Measurements from ENCODE around the gene EIF2B5.
"Not testable (repeated sequence)": the region's sequence is repeated elsewhere in the genome, so short reads cannot be mapped to it uniquely, and the experiment has no call there.

Gene EIF2B5

DNA sequence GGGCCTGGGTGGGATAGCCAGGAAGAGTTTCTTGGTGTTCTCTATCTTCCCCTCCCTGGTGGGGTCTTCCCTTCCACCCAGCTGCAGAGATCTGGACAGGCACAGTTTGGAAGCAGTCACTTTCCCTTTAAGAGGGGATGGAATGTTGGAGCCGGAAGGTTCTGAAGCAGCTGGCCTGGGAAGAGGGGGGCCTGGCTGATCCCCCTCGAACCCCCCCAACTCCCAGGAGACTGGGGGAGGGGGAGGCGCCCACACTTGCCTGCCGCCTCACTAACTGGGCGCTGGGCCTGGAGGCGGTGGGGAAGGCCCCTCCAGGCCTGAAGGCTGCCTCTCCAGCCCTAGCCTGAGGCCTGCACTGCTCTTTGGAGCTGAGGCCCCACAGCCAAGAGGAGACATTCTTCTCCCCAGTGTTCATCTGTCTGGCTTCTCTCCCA lies 21.4 kb downstream of the EIF2B5 start:
- Histone ChIP-seq H3K4me3 (peak overlapping the region; percentile 82), H3K27ac (peak overlapping the region; percentile 89 to 91)
- no peak for DNase-seq (ENCODE audit: low spot score)
- TF ChIP-seq, protein P1, sequence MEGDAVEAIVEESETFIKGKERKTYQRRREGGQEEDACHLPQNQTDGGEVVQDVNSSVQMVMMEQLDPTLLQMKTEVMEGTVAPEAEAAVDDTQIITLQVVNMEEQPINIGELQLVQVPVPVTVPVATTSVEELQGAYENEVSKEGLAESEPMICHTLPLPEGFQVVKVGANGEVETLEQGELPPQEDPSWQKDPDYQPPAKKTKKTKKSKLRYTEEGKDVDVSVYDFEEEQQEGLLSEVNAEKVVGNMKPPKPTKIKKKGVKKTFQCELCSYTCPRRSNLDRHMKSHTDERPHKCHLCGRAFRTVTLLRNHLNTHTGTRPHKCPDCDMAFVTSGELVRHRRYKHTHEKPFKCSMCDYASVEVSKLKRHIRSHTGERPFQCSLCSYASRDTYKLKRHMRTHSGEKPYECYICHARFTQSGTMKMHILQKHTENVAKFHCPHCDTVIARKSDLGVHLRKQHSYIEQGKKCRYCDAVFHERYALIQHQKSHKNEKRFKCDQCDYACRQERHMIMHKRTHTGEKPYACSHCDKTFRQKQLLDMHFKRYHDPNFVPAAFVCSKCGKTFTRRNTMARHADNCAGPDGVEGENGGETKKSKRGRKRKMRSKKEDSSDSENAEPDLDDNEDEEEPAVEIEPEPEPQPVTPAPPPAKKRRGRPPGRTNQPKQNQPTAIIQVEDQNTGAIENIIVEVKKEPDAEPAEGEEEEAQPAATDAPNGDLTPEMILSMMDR (IDR thresholded peaks at IDR 0.05): no peak

DNA sequence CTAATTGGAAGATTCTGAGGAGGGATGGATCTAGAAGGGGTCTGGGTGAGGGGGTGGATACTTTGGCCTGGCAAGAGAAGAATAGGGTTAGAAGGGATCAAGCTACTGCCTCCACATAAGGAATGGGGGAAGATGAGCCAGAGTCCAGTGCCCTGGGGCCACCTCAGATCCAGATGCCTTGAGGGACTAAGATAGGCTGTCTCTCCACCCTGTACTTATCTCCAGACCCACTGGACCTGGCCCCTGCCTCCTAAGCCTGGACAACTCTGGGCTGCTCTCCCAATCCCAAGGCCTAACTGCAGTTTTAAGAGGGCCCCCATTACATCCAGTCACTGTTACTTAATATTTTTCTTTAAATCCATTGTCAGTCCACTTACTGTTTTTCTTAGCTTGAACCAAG lies 22.0 kb downstream of the EIF2B5 start:
- H3K4me3 ChIP-seq: peak overlapping the region; percentile 82
- TF ChIP-seq, protein P1 (IDR thresholded peaks at IDR 0.05): no peak
- DNase-seq (ENCODE audit: low spot score): no peak
- H3K27ac ChIP-seq: peak overlapping the region; percentile 89 to 91

DNA sequence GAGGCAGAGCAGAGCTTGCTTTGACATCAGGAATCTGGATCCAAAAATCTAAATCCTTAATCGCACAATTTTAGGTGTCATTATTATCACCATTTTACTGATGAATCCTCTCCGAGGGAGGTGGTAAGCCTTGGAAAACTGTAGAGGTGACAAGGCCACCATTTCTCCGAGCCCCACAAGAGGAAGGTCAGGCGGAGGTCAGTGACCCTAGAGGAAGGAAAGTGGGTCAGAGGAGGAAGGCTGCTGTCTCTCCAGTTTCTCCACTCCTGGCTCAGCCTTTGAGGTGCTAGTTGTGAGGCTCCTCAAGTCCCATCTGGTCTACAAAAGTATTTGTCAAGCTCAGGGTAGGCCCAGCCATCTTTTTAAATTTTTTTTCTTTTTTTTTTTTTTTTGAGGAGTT lies 23.2 kb downstream of the EIF2B5 start:
- DNase-seq (ENCODE audit: low spot score): no peak
- H3K4me3 ChIP-seq: no peak overlapping the region
- TF ChIP-seq, protein P1 (IDR thresholded peaks at IDR 0.05): no peak
- H3K27ac ChIP-seq: no peak overlapping the region

DNA sequence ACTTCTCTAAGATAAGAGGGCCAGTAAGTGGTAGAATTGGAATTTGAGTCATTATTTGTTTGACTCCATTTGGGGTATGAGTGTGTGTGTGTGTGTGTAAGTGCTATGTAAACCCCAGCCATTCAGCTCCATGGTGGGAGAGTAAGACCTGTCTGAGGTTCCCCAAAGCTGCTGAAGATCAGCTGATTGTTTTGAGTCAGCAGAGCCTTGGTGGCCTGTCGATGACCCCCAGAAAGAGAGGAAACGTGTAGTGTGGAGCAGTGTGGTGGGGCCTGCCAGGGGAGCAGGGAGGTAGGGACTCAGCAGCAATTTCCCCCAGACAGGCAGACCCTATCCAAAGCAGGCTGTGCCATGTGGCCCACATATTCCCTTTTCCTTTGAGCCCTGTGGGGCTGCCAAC lies 25.3 kb downstream of the EIF2B5 start:
- DNase-seq (ENCODE audit: low spot score): no peak
- Histone ChIP-seq H3K27ac (peak overlapping the region; percentile 56 to 88), H3K4me3 (peak overlapping the region; percentile 54)
- TF ChIP-seq, protein P1 (IDR thresholded peaks at IDR 0.05): no peak

DNA sequence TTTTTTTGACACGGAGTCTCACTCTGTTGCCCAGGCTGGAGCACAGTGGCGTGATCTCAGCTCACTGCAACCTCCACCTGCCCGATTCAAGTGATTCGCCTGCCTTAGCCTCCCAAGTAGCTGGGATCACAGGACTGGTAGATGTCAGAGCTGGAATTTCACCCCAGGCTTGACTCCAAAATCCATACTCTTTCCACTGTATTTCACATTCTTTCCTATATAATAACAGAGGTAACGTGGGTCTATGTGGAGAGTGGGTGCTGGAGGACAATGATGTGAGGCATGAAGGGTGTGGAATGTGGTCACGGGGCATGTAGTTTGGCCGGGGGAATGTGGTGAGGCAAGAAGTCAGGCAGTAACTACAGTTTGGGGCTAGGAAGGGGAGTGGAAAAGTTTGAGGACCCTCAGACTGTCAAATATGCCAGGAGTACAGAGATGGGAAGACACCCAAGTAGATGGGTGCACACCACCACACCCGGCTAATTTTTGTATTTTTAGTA lies 27.5 kb downstream of the EIF2B5 start:
- DNase-seq (ENCODE audit: low spot score); H3K4me3 ChIP-seq: not testable (repeated sequence)
- H3K27ac ChIP-seq: peak overlapping the region in 1 of 2 donors; percentile 13

DNA sequence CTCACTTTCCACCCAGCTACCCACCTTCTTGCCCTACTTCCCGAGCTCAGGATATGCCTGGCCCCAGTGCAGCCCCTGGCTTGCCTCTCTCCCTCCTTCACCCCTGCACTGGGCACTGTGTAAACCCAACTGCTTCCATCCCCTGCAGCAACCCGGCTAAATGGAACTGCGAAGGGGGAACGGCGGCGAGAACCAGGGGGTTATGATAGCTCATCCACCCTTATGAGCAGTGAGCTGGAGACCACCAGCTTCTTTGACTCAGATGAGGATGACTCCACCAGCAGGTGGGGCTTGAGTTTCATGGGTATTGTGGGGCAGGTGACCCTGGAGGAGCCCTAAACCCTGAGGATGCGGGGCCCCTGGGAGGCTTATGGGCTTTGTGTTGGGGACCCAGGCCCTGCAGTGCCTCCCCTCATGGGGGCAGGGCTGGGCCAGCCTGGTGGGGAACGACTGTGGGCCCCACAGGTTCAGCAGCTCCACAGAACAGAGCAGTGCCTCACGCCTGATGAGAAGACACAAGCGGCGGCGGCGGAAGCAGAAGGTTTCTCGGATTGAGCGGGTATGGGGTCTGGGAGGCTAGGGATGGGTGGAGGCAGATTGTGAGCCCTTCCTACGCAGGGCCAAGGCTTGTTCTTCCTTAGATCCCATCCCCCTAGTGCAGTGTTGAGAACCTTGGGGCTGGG lies 29.6 kb downstream of the EIF2B5 start:
- peak; percentile 52 for DNase-seq (ENCODE audit: low spot score)
- Histone ChIP-seq H3K4me3 (no peak overlapping the region), H3K27ac (no peak overlapping the region)
- TF ChIP-seq, protein P1 (IDR thresholded peaks at IDR 0.05): no peak

DNA sequence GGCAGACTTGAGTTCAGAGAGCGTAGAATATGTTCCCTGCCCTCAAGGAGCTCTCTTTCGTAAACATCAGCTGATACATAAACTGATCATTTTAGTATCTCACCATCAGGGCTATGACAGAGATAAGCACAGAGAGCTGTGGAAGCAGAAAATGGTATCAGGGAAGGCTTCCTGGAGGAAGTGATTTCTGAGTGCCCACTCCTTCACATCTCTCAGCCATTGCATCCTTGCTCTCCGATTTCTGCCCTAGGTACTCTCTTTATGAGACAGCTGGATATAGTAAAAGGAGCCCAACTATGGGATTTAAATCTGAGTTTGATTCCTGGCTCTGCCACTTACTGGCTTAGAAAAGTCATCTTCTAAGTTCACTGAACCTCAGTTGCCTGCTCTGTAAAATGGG lies 30.4 kb downstream of the EIF2B5 start:
- no peak overlapping the region for H3K27ac ChIP-seq
- TF ChIP-seq, protein P1 (IDR thresholded peaks at IDR 0.05): no peak
- DNase-seq (ENCODE audit: low spot score): no peak
- H3K4me3 ChIP-seq: no peak overlapping the region

Measured in coronary artery (tissue), 2 donors.